GM18909 (cell line): Measurements from ENCODE around the gene ESYT2.

Source experiments
- ATAC-seq: cut with Tn5 transposase; IDR thresholded peaks from one replicate; pipeline ENCODE4 v1.9.1; 2021; ENCODE audit warnings: mild to moderate bottlenecking; ENCODE audit not compliant: unreplicated experiment, poor library complexity

ESYT2 gene

GRCh38 chr7:158805414-158805813 lies 23.9 kb downstream of the ESYT2 start:
- no peak for ATAC-seq

GRCh38 chr7:158804335-158804734 lies 25.0 kb downstream of the ESYT2 start:
- no peak for ATAC-seq

GRCh38 chr7:158803367-158803969 lies 25.8 kb downstream of the ESYT2 start:
- no peak for ATAC-seq

- ATAC-seq: no peak
Measured at GRCh38 chr7:158802535-158803366, 26.6 kb downstream of the ESYT2 start.

GRCh38 chr7:158798741-158799140 lies 30.6 kb downstream of the ESYT2 start:
- ATAC-seq: no peak

GRCh38 chr7:158796667-158797066 lies 32.6 kb downstream of the ESYT2 start:
- ATAC-seq: no peak

- no peak for ATAC-seq
Measured at GRCh38 chr7:158795272-158795671, 34.0 kb downstream of the ESYT2 start.

GRCh38 chr7:158791107-158791506 lies 38.2 kb downstream of the ESYT2 start:
- no peak for ATAC-seq

GRCh38 chr7:158789842-158790241 lies 39.5 kb downstream of the ESYT2 start:
- ATAC-seq: no peak

GRCh38 chr7:158786898-158787297 lies 42.4 kb downstream of the ESYT2 start:
- ATAC-seq: no peak

- ATAC-seq: no peak
Measured at GRCh38 chr7:158784270-158784669, 45.0 kb downstream of the ESYT2 start.

- ATAC-seq: no peak
Measured at GRCh38 chr7:158783595-158783994, 45.7 kb downstream of the ESYT2 start.

- no peak for ATAC-seq
Measured at GRCh38 chr7:158782761-158783401, 46.4 kb downstream of the ESYT2 start.

GRCh38 chr7:158781974-158782664 lies 47.2 kb downstream of the ESYT2 start:
- no peak for ATAC-seq

GRCh38 chr7:158781217-158781973 lies 47.9 kb downstream of the ESYT2 start:
- ATAC-seq: no peak

GRCh38 chr7:158779061-158780000 lies 50.0 kb downstream of the ESYT2 start:
- no peak for ATAC-seq

GRCh38 chr7:158778471-158778870 lies 50.8 kb downstream of the ESYT2 start:
- ATAC-seq: no peak

- no peak for ATAC-seq
Measured at GRCh38 chr7:158777793-158778192, 51.5 kb downstream of the ESYT2 start.

GRCh38 chr7:158776474-158776873 lies 52.8 kb downstream of the ESYT2 start:
- no peak for ATAC-seq
